CD4-positive, alpha-beta T cell treated with Interleukin-2 at 100 ng/mL for 4 hours (primary cell): ENCODE data around the gene KRT78.

Experiments used
- DNase-seq: peaks from one replicate; pipeline ENCODE4 v3.0.0-alpha.2; 2020; ENCODE audit warnings: low spot score

The KRT78 gene

GRCh38 chr12:52812073-52812400 lies 36.8 kb downstream of the KRT78 start:
- no peak for DNase-seq

GRCh38 chr12:52811191-52812072 lies 37.4 kb downstream of the KRT78 start:
- DNase-seq, result no peak

DNA sequence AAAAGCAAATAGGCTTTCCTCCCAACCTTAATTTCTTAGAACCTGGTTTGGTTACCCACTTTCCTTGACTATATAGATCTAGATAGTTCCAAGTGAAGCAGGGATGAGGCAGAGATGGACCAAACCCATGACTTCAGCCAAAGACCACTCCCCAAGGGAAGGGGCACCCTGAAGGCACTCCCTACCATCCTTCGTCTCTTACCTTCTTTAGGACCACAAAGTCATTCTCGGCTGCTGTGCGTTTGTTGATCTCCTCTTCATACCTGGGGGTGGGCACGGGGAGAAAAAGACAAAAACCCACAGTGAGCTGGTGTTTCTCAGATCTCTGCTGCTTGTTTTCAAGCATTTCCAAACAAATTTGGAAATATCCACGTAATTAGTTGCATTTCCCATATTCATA lies 38.2 kb downstream of the KRT78 start:
- no peak for DNase-seq

- DNase-seq, result no peak
These were observed 39.6 kb downstream of the KRT78 start for GRCh38 chr12:52809166-52809565.

GRCh38 chr12:52808573-52809160 lies 40.1 kb downstream of the KRT78 start:
- DNase-seq, result no peak

DNA sequence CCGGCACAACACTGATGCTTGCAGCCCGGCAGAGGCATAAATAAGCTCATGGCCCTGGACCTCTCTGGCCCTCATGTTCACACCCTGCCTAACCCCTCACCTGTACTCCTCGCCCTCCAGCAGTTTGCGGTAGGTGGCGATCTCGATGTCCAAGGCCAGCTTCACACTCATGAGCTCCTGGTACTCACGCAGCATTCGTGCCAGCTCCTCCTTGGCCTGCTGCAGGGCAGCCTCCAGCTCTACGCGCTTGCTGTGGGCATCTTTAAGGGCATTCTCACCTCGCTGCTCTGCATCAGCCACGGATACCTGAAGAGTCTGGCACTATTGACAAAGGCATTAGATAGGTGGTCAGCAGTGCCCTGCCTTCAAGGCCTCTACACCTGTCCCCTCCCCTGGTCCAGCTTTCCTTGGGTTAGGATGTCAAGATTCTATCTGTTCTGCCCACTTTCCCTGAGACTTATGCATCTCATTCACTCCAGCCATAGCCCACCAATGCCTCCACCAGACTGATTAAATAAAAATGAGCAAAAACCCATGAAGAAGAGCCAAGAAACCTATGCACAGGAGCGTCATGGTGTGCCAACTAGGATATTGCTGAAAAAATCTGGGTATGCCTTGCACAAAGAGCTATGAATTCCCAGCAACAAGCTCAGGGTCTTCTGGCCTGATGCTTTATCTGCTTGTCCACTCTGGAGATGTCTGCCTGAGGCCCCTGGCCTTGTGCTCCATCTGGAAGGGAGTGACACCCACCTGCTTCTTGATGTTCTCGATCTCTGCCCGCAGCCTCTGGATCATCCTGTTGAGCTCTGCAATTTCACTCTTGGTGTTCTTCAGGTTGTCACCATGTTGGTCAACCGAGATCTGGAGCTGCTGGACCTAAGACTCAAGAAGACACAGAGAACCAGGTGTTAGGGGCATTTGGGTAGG lies 41.0 kb downstream of the KRT78 start:
- no peak for DNase-seq

DNA sequence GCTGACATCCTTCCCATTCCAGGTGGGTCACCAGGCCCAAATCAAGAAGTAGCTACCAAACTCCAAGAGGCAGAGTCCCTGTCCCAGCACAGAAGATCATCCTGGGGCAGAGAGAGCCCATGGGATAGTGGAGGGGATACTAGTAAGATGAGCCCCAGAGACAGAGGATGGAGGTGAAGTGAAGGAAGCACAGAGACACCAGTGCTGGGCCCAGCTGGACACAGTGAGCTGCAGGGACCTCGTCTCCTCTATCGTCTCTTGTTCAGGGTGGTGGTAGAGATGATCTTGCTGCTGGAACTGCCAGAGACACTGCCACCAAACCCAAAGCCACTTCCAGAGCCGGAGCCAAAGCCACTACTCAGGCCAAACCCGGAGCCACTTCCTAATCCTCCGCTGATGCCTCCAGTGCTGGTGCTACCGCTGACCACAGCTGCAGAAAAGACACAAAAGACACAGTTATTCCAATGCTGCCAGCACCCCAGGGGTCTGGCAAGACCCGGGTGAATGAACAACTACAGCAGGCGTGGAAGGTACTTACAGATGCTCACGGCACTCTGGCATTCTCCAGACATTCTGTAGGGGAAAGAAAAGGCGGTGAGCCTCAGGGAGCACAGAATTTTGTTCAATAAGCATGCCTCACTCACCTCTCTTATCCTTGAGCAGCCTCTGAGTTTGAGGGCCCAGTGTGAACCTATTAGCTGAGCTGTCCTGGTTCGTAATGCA lies 41.8 kb downstream of the KRT78 start:
- DNase-seq, result no peak

GRCh38 chr12:52806169-52806811 lies 42.5 kb downstream of the KRT78 start:
- no peak for DNase-seq

DNA sequence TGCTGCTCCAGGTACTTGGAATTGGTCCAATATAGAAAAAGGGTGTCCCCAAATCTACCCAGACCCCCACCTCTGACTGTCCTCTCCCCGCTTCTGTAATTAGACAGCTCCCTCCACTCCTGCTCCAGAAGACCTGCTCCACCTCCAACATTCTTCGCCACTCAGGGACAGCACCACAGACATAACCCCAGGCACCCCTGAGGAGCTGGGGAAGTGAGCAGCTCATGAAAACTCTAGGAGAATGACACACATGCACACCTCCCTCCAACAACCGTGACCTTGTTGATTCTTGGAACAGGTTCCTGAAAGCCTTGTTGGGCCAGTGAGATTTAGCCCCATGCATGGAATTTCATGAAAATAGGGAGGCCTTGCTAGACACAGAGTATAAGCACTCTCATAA lies 43.1 kb downstream of the KRT78 start:
- no peak for DNase-seq

- no peak for DNase-seq
These were observed 43.8 kb downstream of the KRT78 start for GRCh38 chr12:52805000-52805399.

DNA sequence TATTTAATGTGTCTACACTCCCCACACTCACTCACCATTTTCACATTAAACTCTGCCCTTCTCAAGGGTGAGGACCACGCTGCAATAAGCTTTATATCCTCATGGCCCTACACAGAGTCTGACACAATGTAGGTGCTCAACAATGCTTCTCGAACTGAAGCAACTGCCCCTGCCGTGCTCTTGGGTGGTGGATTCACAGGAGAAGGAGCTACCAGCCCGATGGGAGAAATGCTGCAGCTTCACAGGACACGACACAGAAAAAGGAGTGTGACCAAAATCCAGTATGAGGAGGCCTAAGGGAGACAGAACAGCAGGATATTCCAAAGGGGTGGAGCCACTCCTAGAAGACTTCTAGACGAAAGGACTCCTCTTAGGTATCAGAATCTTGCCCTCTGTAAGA lies 46.4 kb downstream of the KRT78 start:
- no peak for DNase-seq

DNA sequence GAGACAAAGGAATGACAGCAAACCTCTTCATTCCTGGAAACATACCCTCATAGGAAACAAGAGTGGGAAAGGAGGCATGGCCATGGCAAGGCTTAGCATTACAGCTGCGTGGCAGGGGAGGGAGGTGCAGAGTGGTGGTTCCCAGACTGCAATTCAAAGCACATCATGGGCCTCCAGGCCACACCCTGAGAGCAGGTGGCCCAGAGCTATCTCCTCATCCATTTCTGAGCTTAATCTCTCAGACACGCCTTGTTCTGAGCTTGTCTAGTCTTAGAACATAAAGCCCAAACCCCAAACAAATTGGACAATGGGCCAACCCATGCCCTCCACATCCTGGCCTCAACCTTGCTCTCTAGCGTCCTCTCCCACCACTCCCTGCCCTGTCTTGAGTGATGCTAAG lies 47.0 kb downstream of the KRT78 start:
- no peak for DNase-seq

GRCh38 chr12:52800259-52800917 lies 48.4 kb downstream of the KRT78 start:
- DNase-seq, result no peak

DNA sequence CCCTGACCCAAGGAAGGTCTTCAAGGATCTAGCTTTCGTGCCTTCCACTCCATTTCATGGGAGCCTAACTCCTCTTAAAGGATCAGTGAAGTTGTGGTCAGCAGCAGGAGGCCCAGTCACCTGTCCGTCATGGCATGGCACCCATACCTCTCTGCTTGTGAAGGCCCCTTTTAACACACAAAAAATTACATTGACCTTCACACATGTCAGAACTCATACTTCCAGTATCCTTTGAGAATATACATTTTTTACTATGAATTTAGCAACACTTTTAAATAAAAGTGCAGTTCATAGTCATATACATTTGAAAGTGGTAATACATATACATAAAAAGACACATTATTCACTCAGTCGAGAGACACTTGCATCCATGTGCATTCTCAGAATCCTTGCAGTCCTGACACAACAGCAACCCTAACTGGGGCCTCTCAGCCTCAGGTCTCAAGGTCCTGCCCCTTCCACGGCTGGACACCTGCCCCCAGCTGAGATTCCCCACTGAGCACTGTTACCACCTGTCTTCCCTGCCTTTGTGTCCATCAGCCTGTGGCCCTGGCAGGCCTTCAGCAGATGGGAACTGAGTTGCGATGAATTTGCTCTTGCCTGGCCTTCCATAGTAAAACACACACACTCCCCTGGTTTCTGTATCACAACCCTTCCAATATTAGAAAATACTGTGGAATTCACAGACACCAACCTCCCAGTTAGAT lies 49.1 kb downstream of the KRT78 start:
- DNase-seq, result no peak

DNA sequence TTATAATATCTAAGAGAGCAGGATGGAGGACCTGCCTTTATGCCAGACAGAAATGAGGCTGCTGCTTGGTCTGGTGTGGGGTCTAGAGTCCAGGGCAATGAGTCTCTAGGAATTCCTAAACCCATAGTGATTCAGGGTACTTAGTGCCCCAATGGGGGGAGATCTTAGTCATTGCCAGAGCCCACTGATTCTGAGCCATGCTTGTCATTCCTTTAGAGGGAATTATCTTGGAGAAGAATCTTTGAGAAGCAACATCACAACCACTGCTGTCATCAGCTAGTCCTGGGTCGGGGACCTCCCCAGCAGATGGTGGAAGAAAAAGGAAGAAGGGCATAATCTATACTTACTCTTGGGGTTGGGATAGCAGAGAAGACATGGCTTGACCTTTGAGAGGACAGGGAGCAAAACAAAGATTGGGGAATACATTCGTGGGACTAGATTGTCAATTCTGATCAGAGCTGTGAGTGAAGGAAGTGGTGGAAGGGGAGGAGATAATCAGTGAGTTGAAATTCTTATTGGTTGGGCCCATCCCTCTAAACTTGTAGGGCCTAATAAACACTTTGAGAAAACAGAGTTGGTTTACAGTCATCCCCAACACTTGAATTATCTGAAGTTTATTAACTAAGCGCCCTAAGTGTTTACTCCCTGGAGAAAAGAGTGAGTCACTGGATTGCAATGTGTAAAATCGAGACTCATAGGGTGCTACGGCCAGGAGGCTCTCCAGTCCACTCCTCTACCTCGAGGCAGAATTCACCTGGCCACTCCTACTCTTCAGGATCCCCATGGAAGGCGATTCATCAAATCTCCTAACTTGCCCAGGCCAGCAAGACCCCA lies 49.9 kb downstream of the KRT78 start:
- DNase-seq, result no peak

DNA sequence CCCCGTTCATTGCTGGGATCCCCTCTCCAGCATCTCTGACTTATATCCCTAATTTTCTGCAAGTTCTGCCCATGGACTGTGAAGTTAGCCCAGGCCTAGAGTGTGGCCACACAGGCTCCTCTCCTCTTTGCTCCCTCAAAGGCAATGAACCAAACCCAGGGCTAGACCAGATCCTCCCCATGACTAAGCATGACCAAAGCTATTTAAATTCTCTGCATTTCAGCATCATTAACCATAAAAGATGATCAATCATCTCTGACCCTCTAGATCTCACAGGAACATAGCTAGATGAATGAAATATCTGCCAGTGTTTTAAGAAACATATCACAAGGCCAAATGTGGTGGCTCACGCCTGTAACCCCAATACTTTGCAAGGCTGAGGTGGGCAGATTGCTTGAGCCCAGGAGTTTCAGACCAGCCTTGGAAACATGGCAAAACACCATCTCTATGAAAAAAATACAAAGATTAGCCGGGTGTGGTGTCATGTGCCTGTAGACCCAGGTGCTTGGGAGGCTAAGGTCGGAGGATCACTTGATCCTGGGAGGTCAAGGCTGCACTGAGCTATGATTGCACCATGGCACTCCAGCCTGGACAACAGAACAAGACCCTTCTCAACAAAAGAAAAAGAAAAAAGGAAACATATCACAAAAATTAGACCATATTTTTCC lies 50.7 kb downstream of the KRT78 start:
- DNase-seq, result no peak

GRCh38 chr12:52797529-52797894 lies 51.3 kb downstream of the KRT78 start:
- no peak for DNase-seq

DNA sequence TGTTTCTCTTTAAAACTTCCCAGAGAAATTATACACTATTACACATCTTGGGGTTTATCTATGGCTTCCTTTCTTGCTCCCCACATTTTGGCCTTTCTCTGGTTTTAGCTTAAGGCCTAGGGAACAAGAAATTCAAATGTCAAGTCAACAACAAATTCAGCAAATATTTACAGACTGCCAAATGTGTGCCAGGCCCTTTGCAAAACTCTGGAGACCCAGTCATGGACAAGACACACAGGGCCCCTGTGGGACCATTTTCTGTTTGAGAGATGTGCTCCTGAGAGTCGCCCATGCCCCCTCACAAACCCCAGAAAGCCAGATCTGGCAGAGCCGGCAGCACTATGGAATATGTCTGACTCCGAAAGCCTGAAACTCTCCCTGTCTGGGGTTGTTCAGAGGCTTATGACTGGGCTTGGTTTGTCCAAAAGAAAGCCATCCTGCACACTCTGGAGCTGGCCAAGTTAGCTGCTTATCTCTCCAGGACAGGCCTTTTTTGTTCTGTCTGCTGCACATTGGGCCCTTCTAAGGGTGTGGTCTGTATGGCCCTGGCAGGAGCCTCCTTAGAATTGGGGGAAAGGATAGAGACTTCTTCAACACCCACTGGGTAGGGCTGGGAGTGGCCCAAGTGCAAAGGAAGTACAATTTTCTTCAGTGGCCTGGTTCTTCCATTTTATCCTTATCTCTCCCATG lies 51.8 kb downstream of the KRT78 start:
- DNase-seq, result no peak
